SK-N-SH treated with all-trans-retinoic acid at 6 μM for 48 hours (cell line): ENCODE results near the gene RAD51B.

Experiments
- ARNTL ChIP-seq: fragments of 450-650 bp; formaldehyde crosslinking; IDR thresholded peaks from 2 replicates; pipeline ENCODE4 v1.5.0; 2020; ENCODE audit warnings: low read depth, mild to moderate bottlenecking, moderate library complexity, borderline replicate concordance
- ESRRG ChIP-seq: fragments of 250-450 bp; sonication (Bioruptor Pico); IDR thresholded peaks from 2 replicates; pipeline ENCODE4 v1.6.1; 2021; ENCODE audit warnings: mild to moderate bottlenecking
- GLIS3 ChIP-seq: fragments of 250-450 bp; sonication (Bioruptor Pico); IDR thresholded peaks from 2 replicates; pipeline ENCODE4 v1.5.0; 2020; ENCODE audit warnings: mild to moderate bottlenecking, moderate library complexity
- ISL1 ChIP-seq: fragments of 250-450 bp; sonication (Bioruptor Pico); IDR thresholded peaks from 2 replicates; pipeline ENCODE4 v2.1.2; 2022; ENCODE audit warnings: mild to moderate bottlenecking, moderate library complexity
- OSR1 ChIP-seq: fragments of 250-450 bp; sonication (Bioruptor Pico); IDR thresholded peaks from 2 replicates; pipeline ENCODE4 v1.8.0; 2022; ENCODE audit warnings: moderate library complexity, mild to moderate bottlenecking, inconsistent platforms
- PATZ1 ChIP-seq: fragments of 250-450 bp; sonication (Bioruptor Pico); IDR thresholded peaks from 2 replicates; pipeline ENCODE4 v1.8.0; 2020; ENCODE audit warnings: mild to moderate bottlenecking, moderate library complexity, borderline replicate concordance
- PPARA ChIP-seq: fragments of 250-450 bp; sonication (Bioruptor Pico); IDR thresholded peaks from 2 replicates; pipeline ENCODE4 v1.5.0; 2020; ENCODE audit warnings: mild to moderate bottlenecking, borderline replicate concordance
- TCF4 ChIP-seq: fragments of 250-450 bp; sonication (Bioruptor Pico); IDR thresholded peaks from 2 replicates; pipeline ENCODE4 v1.8.0; 2021; ENCODE audit warnings: mild to moderate bottlenecking, moderate library complexity, borderline replicate concordance
- TOX ChIP-seq: fragments of 250-450 bp; sonication (Bioruptor Pico); IDR thresholded peaks from 2 replicates; pipeline ENCODE4 v1.8.0; 2021; ENCODE audit warnings: mild to moderate bottlenecking, moderate library complexity, borderline replicate concordance
- ZFP3 ChIP-seq: fragments of 250-450 bp; sonication (Bioruptor Pico); IDR thresholded peaks from 2 replicates; pipeline ENCODE4 v1.5.0; 2020; ENCODE audit warnings: mild to moderate bottlenecking, moderate library complexity
- TF ChIP-seq, protein P1 (sequence below): fragments of 250-450 bp; sonication (Bioruptor Pico); IDR thresholded peaks from 2 replicates; pipeline ENCODE4 v1.5.1; 2020; ENCODE audit warnings: low read depth, mild to moderate bottlenecking, moderate library complexity

DNA sequence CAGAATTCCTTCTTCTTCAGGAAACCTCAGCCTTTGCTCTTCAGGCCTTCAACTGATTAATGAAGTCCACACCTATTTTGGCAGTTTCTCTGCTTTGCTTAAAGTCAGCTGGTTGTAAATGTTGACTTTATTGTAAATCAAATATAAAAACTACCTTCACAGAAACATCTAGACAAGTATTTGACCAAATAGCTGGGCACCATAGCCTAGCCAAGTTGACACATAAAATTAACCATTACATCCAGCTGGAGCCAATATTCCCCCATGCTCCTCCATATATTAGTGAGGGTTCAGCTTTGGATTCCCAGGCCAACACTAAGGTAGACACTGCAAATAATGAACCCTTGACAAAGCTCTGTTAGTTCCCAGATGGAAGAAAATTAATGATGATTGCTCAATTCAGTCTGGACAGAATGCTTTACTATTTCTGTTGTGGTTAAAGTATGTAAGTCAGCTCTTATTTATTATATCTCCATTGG is 847.8 kb downstream of the RAD51B start:
- TF ChIP-seq PATZ1 (CRISPR knock-in tag) (no peak), ARNTL (CRISPR knock-in tag) (no peak), TCF4 (no peak), GLIS3 (CRISPR knock-in tag) (no peak), OSR1 (CRISPR knock-in tag) (no peak), ZFP3 (CRISPR knock-in tag) (no peak), ESRRG (no peak), ISL1 (CRISPR knock-in tag) (no peak), PPARA (CRISPR knock-in tag) (no peak), TOX (no peak)
- TF ChIP-seq, protein P1, sequence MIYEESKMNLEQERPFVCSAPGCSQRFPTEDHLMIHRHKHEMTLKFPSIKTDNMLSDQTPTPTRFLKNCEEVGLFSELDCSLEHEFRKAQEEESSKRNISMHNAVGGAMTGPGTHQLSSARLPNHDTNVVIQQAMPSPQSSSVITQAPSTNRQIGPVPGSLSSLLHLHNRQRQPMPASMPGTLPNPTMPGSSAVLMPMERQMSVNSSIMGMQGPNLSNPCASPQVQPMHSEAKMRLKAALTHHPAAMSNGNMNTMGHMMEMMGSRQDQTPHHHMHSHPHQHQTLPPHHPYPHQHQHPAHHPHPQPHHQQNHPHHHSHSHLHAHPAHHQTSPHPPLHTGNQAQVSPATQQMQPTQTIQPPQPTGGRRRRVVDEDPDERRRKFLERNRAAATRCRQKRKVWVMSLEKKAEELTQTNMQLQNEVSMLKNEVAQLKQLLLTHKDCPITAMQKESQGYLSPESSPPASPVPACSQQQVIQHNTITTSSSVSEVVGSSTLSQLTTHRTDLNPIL (CRISPR knock-in tag): no peak
